Heart left ventricle (tissue), 16 donors: Measurements from ENCODE around the gene DNMT1. TPM values are rescaled to one million over a fixed set of nuclear protein-coding genes. Genes with fewer than 3 reads are reported as not detected.

Source experiments
- ATAC-seq, 4 donors: fragments of 200-7000 bp; cut with Tn5 transposase; one replicate each; pipeline ENCODE4 v1.9.1; 2020 to 2022; ENCODE audit warnings: moderate library complexity in 4 of 4, mild to moderate bottlenecking in 3 of 4, moderate number of reproducible peaks in 1 of 4
- DNase-seq, 5 donors: peaks; one replicate each; pipeline ENCODE4 v3.0.0-alpha.2; 2020
- H3K27ac ChIP-seq, 12 donors: fragments of 200-600 bp; sonication (generic) in 4 of 12; one replicate each; pipeline versions ENCODE4 v1.5.0 to v1.8.0; 2016 to 2022; ENCODE audit warnings: mild to moderate bottlenecking in 2 of 12
- H3K27me3 ChIP-seq, 9 donors: fragments of 200-600 bp; sonication (generic) in 2 of 9; one replicate each; pipeline versions ENCODE4 v1.5.1 to v1.8.0; 2016 to 2022; ENCODE audit warnings: mild to moderate bottlenecking in 3 of 9
- H3K36me3 ChIP-seq, 9 donors: fragments of 200-600 bp; sonication (generic) in 2 of 9; one replicate each; pipeline versions ENCODE4 v1.5.0 to v1.8.0; 2018 to 2022; ENCODE audit warnings: mild to moderate bottlenecking in 2 of 9
- H3K4me1 ChIP-seq, 12 donors: fragments of 200-600 bp; sonication (generic) in 4 of 12; one replicate each; pipeline versions ENCODE4 v1.5.0 to v1.8.0; 2016 to 2022; ENCODE audit warnings: mild to moderate bottlenecking in 3 of 12
- H3K4me3 ChIP-seq, 12 donors: fragments of 200-600 bp; sonication (generic) in 4 of 12; one replicate each; pipeline versions ENCODE4 v1.5.0 to v1.8.0; 2017 to 2022; ENCODE audit warnings: mild to moderate bottlenecking in 9 of 12, moderate library complexity in 4 of 12
- H3K9me3 ChIP-seq, 12 donors: fragments of 200-600 bp; sonication (generic) in 4 of 12; one replicate each; pipeline versions ENCODE4 v1.5.0 to v1.8.0; 2016 to 2022; ENCODE audit warnings: mild to moderate bottlenecking in 1 of 12
- CTCF ChIP-seq, 12 donors: fragments of 200-600 bp; sonication (generic) in 4 of 12; IDR thresholded peaks; one replicate each; pipeline versions ENCODE4 v1.5.0 to v1.8.0; 2018 to 2022; ENCODE audit warnings: antibody characterized with exemption in 12 of 12, mild to moderate bottlenecking in 5 of 12
- POLR2A ChIP-seq, 2 donors: fragments of 450-650 bp; IDR thresholded peaks; one replicate each; pipeline ENCODE4 v1.6.1; 2017; ENCODE audit warnings: antibody characterized with exemption in 2 of 2, mild to moderate bottlenecking in 2 of 2, moderate library complexity in 2 of 2
- WGBS, 4 donors: extraction: QIAGEN DNeasy Blood & Tissue Kit in 2 of 4; methylation state at CpG; one replicate each; pipeline versions ENCODE4 v1.1.5 to v1.1.7; 2013 to 2018; 5-methylcytosine and 5-hydroxymethylcytosine counted together
- intact Hi-C, 10 donors: fragments of 100-400 bp; cut with DNase I; formaldehyde crosslinking; loops; one replicate each; pipeline versions ENCODE4 v1.11.1 to v1.14.2; 2022
- polyA plus RNA-seq, 2 donors: library from polyadenylated mRNA; stranded (reverse); fragments of 200-250 nt; gene quantifications; one replicate each; pipeline ENCODE4 v1.2.3, GENCODE V29; 2013
- total RNA-seq, 9 donors: library from RNA; depleted of rRNA in 2 of 9; stranded (reverse); fragments of >200 nt in 2 of 9; fragmentation: NEBNext Ultra II Directional in 3 of 9; extraction: Animal tissue kit (Norgen Biotek cat#: 25700) in 3 of 9; gene quantifications; one replicate each; pipeline versions ENCODE4 v1.1.0 to v1.2.4, GENCODE V29; 2016 to 2023
- donor health status: ischemic (EF 13 %, LVEDD 7.1; RV severe dilation, severe dysfunction).
- donor health status: healthy with polysubstance abuse.
- donor health status: DM: no; HTN: yes; CAD: no.
- donor health status: DM: no; HTN: no; CAD: no.
- donor health status: ischemic (EF 25% LVEDD 6.9; RV normal size, moderate dysfunction).
- donor health status: ischemic (EF 25% LVEDD 5.7; RV mildly dilated, moderate dysfunction).
- donor health status: healthy.
- donor health status: DM: yes; HTN: yes; CAD: no.
- donor health status: ischemic (EF 35%, LVEDD 5.7; RV mildly dilated, moderate dysfunction).
- donor health status: nonischemic (EF 11% LVEDD 7.7; RV severe dilation, severe dysfunction).
- donor health status: DM: yes; HTN: yes; CAD: no.
- donor health status: PGD.
- donor health status: ischemic (EF 29% LVEDD 5.4; RV normal size, mild dysfunction).
- donor health status: nonischemic (EF 23%, LVEDD 6.1; RV moderate dilation, normal function).

The DNMT1 gene
- total and polyA plus RNA-seq, 11 donors, result 16.1 to 61.6 (median 25.0) TPM

DNA sequence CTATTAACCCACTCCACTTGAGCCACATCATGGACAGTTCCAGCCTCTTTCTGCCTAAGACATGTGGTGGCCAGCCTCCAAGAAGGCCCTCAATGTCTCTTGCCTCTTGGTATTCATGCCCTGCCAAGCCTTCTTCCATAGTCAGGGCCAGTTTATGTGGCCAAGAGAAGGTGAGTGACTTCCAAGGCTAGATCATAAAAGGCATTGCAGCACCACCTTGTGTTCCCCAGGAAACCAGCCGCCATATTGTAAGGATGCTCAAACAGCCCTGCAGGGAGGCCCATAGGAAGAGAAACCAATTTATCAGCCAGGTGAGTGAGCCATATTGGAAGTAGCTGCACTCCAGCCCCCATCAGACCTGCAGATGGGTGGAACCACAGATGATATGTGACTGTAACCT, 12.3 kb upstream of the DNMT1 start:
- Histone ChIP-seq H3K27ac (no peak overlapping the region), H3K27me3 (no peaks in the 10 kb centered on the region), H3K36me3 (no peaks in the 10 kb centered on the region), H3K4me3 (no peak overlapping the region), H3K4me1 (peaks cover 0 to 22% (median 0%) of the 10 kb centered on the region in 12 donors), H3K9me3 (peaks cover 0 to 4% (median 0%) of the 10 kb centered on the region in 12 donors)
- no peak for DNase-seq
- intact Hi-C loops, result no loop called here
- WGBS, 4 donors, result 88 to 100% (median 100%) methylated on average over 1 of the region's 1 CpG
- no peak for TF ChIP-seq CTCF (IDR thresholded peaks at IDR 0.05)
- TF ChIP-seq POLR2A (IDR thresholded peaks at IDR 0.05), result no peak
- ATAC-seq, result no peak

DNA sequence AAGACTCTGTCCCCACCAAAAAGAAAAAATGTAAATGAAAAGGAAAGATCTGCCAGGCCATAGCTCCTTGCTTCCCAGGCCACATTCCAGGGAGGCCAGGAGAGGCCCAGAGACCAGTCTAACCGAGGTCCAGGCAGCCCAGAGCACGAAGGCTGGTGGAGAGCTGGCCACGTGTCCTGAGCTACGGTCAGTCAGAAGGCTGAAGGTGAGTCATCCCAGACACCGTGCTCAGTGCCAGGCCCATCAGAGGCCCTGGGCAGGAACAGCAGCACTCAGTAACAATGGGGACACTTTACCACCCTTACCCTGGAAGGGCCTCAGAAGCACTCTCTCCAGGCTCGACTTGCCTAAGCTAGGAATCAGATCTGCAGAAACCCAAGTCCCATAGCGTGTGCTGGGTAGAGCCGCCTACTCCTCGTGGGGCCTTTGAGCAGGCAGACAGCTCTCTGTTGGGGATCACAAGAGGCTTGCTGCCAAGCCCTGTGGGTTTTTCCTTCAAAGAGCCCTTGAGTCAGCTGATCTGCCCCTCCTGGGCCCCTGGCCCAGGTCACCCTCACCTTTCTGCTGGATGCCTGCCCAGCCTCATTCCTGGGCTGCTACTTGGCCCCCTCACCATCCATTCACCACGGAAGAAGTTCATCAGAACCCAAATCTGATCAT, 11.6 kb upstream of the DNMT1 start:
- no peak for DNase-seq
- Histone ChIP-seq H3K27me3 (no peaks in the 10 kb centered on the region), H3K9me3 (peaks cover 0 to 4% (median 0%) of the 10 kb centered on the region in 12 donors), H3K36me3 (no peaks in the 10 kb centered on the region), H3K4me1 (peaks cover 0 to 22% (median 0%) of the 10 kb centered on the region in 12 donors), H3K4me3 (no peak overlapping the region), H3K27ac (no peak overlapping the region)
- TF ChIP-seq CTCF (IDR thresholded peaks at IDR 0.05) (no peak), POLR2A (IDR thresholded peaks at IDR 0.05) (no peak)
- 66 to 81% (median 76%) methylated on average over 10 of the region's 10 CpGs for WGBS, 4 donors
- intact Hi-C loops, result no loop called here
- ATAC-seq, result peak in 2 of 4 donors; percentile 42 to 79

DNA sequence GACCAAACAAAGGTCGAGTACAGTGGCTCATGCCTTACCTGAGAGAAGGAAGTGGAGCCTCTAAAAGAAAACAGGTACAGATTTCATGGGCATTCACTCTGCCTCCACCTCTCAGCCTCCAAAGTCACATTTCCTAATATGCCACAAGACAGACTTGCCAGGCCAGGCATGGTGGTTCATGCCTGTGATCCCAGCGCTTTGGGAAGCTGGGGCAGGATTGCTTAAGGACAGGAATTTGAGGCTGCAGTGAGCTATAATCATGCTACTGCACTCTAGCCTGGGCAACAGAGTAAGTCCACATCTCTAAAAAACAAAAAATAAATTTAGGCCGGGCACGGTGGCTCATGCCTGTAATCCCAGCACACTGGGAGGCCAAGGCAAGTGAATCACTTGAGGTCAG, 10.9 kb upstream of the DNMT1 start:
- Histone ChIP-seq H3K9me3 (peaks cover 0 to 4% (median 0%) of the 10 kb centered on the region in 12 donors), H3K36me3 (no peaks in the 10 kb centered on the region), H3K4me3 (no peak overlapping the region), H3K4me1 (peaks cover 0 to 18% (median 0%) of the 10 kb centered on the region in 12 donors), H3K27me3 (no peaks in the 10 kb centered on the region), H3K27ac (no peak overlapping the region)
- intact Hi-C loops, result no loop called here
- no peak for TF ChIP-seq POLR2A (IDR thresholded peaks at IDR 0.05)
- no peak for TF ChIP-seq CTCF (IDR thresholded peaks at IDR 0.05)
- 94 to 97% (median 96%) methylated on average over 4 of the region's 4 CpGs for WGBS, 4 donors
- no peak for DNase-seq
- ATAC-seq, result no peak

- WGBS, 4 donors, result 93 to 97% (median 95%) methylated on average over 3 of the region's 3 CpGs
- H3K27me3 ChIP-seq, result no peaks in the 10 kb centered on the region
- H3K4me1 ChIP-seq, result peaks cover 0 to 11% (median 0%) of the 10 kb centered on the region in 12 donors
- H3K36me3 ChIP-seq, result no peaks in the 10 kb centered on the region
- ATAC-seq, result no peak
- peaks cover 0 to 4% (median 0%) of the 10 kb centered on the region in 12 donors for H3K9me3 ChIP-seq
- intact Hi-C loops, result no loop called here
- H3K27ac ChIP-seq, result no peak overlapping the region
- no peak overlapping the region for H3K4me3 ChIP-seq
- no peak for DNase-seq
- TF ChIP-seq POLR2A (IDR thresholded peaks at IDR 0.05) (no peak), CTCF (IDR thresholded peaks at IDR 0.05) (no peak)
These were observed 8.9 kb upstream of the DNMT1 start for GRCh38 chr19:10203686-10204085.
